HG03196 (cell line): ENCODE data around the gene GNG4.
"Not testable (repeated sequence)": the region's sequence is repeated elsewhere in the genome, so short reads cannot be mapped to it uniquely, and the experiment has no call there.

Source experiments
- ATAC-seq: cut with Tn5 transposase; IDR thresholded peaks from one replicate; pipeline ENCODE4 v1.9.1; 2021; ENCODE audit not compliant: unreplicated experiment

The GNG4 gene

DNA sequence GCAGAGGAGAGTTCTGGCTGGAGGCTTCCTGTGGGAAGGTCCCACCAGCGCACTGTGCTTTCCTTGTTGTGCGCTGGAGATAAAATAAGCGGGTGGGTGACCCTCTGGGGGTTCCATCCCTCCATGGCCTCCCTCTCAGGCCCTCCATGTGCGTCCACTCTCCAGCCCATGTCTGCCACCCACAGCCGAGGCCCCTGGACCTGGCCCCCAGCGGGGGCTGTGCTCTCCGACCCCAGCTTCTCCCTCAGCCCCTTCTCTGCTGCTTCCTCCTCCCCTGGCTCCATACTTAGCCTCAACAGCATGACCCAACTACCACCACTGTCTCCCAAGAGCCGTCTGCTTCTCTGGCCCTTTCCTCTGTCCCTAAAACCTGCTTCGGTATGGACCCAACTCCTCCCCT lies 61.4 kb downstream of the GNG4 start:
- no peak for ATAC-seq

DNA sequence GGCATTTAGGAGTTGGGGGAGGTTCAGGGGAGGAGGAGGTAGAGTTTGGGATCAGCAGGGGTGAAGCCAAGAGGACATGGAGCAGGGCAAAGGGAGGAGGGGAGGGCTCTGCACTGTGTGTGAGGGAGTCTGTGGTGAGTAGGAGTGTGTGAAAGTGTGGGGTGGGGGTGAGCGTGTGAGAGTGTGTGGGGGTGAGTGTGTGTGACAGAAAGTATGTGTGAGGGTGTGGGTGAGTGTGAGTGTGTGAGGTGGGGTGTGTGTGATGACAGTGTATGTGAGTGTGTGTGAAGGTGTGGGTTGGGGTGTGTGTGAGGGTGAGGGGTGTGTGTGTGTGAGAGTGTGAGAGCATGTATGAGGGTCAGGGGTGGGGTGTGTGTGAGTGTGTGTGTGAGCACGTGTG lies 62.6 kb downstream of the GNG4 start:
- no peak for ATAC-seq

DNA sequence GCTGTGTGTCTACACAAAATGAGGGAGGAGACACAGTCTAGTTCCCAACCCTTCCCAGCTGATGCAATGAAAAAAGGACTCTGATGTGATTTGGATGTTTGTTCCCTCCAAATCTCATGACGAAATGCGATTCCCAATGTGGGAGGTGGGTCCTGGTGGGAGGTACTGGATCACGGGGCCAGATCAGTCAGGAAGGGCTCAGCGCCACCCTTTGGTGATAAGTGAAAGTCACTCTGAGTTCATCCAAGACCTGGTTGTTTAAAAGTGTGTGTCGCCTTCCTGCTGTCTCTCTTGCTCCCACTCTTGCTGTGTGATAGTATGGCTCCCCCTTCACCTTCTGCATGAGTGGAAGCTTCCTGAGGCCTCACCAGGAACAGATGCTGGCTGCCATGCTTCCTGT lies 63.2 kb downstream of the GNG4 start:
- no peak for ATAC-seq

DNA sequence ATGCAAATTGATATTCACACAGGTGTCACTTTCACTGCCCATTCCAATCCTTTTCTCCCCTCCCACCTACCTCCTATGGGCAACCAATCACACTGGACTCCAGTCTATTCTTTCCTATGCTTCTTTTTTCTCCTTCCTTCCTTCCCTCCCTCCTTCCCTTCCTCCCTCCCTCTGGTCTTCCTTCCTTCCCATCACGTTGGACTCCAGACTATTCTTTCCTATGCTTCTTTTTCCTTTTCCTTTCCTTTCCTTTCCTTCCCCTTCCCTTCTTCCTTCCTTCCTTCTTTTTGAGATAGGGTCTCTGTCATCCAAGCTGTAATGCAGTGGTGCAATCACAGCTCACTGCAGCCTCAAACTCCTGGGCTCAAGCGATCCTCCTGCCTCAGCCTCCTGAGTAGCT lies 64.6 kb downstream of the GNG4 start:
- no peak for ATAC-seq

DNA sequence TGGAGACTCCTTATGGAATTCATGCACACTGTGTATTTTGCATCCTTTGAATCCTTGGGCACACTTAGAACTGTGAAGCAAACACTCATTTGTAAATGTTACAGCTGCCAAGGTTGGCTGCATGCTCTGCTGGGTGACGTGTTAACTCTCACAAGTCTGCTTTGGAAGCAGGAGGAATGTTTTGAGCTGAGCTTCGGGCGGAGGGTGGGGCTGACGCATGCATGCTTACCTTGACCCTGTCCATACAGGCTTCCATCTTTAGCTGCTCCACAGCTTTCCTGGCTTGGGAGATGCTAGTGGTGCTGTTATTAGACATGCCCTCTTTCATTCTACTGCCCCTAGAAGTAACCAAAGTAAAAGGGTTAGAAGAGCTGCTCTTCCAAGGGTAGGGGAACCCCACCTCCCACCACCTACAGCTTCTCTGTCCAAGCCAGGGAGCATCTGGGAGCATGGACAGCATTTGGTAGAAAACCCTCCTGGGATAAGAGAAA lies 66.0 kb downstream of the GNG4 start:
- no peak for ATAC-seq

DNA sequence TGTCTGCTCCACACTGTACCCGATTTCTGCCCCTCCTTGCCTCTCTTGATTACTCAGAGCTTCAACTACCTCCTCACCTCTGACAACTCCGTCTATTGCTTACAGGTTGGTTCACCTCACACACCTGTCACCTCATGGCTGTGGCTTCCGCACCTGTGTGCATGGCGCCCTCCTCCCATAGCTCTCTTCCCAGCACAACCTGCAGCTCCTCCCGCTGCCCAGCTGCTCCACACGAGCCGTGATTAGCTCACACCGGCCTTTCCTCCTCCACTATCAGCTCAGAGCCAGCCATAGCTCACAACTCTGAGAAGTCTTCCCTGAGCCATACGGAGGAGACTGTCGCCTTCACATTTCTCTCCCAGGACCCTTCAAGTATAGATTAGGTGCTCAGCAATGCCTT lies 67.5 kb downstream of the GNG4 start:
- ATAC-seq: no peak

DNA sequence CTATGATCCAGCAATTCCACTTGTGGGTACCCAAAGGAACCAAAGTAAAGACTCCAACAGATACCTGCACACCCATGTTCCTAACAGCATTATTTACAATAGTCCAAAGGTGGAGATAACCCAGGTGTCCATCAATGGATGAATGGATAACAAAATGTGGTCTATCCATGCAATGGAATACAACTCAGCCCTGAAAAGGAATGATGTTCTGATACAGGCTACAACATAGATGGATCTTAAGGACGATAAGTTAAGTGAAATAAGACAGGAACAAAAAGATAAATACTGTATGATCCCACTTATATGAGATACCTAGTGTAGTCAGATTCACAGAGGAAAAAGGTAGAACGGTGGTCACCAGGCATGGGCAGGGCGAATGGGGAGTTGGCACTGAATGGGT lies 69.7 kb downstream of the GNG4 start:
- no peak for ATAC-seq

DNA sequence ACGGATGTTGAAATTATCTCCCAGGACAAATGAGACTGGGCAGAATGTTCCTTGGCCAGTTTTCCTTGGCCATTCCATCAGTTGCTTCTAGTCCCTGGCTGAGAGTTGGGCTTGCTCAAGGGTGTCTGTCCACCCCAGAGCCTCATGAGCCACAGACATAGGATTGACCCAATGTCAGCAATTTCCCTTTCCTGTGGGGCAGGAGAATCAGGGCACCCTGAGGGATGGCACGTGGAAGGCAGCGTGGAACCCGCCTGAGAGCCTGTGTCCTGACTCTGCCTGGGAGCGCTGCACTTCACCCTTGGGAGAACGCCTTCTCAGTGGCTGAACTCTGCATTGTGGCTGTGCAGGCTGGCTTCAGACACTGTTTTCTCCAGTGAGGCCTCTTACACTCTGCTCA lies 74.0 kb downstream of the GNG4 start:
- ATAC-seq: no peak

DNA sequence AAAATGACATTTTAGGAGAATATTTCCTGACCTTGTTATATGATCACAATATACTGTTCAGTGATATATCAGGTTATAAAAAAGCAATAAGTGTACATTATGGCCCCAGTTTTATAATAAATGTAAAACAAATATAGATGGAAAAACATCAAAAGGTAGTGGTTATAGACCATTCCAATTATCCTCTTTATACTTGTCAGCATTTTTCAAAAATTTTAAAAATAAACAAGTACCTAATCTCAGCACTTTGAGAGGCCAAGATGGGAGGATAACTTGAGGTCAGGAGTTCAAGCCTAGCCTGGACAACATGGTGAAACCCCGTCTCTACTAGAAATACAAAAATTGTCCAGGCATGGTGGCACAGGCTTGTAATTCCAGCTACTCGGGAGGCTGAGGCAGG lies 75.7 kb downstream of the GNG4 start:
- ATAC-seq: no peak

DNA sequence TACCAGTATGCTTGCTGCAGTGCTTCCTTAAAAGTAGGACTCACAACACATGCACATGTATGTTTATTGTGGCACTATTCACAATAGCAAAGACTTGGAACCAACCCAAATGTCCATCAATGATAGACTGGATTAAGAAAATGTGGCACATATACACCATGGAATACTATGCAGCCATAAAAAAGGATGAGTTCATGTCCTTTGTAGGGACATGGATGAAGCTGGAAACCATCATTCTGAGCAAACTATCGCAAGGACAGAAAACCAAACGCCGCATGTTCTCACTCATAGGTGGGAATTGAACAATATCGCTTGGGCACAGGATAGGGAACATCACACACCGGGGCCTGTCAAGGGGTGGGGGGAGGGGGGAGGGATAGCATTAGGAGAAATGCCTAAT lies 76.6 kb downstream of the GNG4 start:
- not testable (repeated sequence) for ATAC-seq

DNA sequence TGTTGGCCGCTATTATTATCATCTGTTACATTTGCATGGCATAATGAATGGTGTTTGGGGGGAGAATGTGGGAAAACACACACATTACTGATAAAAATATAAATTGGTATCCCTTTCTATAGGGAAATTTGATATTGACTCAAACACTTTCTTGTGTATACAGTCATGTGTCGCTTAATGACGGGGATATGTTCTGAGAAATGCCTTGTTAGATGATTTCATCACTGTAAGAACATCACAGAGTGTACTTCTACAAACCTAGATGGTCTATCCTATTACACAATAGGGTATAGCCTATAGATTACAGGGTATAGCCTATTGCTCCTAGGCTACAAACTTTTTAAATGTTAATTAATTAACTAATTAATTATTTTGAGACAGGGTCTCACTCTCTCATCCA lies 78.1 kb downstream of the GNG4 start:
- ATAC-seq: no peak

DNA sequence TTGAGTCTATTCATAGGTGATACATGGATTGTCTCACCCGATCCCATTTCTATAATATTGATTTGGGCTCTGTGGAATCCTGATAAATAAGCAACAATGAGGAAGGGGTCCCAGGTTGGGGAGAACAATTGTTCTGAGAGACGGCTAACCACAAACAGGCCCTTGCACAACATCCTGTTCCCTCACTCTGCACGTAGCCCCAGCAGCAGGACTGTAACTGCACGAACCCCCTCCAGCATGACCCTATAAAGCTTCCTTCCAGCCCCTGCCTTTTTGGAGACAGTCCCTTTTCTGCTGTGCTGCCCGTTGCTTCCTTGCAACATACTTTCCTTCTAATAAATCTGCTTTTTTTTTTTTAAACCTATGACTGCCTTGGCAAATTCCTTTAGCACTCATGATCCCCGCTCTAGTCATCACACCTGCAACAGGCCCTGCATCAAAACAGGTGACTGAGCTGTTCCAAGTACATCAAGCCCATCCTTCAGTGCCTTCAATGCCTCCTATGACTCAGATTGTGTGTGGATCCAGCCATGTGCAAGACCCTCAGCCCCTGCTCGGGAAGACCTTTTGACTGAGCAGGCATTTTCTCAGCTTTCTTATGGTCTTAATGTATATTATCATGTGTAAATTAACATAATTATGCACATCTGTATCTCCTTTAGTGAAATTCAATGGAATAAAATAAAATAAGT lies 81.6 kb downstream of the GNG4 start:
- ATAC-seq: no peak

DNA sequence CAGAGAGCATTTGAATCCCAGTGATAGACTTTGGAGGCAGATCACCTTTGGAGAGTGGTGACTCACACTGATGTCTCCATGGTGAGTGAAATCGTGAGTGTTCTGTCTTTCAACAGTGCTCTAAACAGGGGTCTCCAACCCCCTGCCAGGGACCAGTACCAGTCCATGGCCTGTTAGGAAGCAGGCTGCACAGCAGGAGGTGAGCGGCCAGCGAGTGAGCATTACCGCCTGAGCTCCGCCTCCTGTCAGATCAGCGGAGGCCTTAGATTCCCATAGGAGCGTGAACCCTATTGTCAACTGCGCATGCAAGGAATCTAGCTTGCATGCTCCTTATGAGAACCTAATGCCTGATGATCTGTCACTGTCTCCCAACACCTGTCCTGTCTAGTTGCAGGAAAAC lies 83.5 kb downstream of the GNG4 start:
- no peak for ATAC-seq

DNA sequence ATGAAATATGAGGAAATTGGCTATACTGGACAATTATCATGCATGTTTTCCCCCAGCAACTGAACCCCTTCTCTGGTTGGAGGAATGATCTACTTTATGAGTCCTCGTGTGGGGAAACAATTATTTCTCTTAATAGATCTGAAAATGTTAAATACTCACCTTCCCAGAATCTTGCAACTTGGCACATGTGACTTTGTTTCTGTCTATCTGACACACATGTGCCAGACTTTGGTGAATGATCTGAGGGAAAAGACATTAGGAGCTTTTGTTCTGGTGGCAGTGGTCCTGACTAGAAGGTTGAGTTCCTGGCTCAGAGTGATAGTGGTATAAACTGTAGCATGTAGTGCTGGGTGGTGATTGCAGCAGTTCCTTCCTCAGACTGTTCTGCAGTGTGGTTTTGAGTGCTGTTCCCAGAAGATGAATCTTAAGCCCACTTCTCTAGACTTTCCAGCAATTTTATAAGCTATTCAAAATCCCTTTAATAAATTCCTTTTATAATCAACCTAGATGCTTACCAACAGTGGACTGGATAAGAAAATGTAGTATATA lies 86.0 kb downstream of the GNG4 start:
- no peak for ATAC-seq

DNA sequence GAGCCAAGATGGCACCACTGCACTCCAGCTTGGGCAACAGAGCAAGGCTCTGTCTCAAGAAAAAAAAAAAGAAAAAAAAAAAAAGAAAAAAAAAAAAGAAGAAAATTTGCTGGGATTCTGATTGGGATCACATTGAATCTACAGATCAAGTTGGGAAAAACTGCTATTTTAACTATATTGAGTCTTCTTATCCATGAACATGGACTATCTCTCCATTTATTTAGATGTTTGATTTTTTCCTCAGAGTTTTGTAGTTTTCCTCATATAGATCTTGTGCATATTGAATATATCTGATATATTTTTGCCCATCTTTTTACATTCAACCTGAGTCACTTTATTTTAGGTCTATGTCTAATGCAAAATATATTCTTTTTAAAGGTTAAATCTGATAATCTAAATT lies 87.0 kb downstream of the GNG4 start:
- ATAC-seq: no peak

DNA sequence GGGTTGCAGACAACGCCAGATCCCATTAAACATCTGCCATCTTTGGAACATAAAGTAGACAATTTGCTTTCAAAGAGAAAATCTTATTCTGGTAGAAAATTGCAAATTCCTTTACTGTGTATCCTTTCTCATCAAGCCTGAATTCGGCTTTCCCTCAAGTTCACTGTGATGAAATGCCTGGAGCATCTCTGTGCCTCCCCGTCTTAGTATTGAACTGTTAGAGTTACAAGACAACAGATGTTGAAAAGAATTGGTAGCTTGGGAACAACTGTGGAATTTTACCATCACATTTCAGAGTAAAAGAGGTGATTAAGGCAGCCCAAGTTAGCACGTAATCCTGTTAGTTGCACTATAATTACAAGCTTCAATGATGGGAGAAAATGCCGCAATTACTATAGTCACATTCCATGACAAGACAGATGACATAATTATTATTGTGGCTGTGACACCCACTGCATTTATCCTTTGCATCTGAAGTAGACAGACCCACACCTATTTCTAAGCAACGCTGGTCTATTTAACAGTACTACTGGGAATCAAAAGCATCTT lies 90.9 kb downstream of the GNG4 start:
- ATAC-seq: no peak

DNA sequence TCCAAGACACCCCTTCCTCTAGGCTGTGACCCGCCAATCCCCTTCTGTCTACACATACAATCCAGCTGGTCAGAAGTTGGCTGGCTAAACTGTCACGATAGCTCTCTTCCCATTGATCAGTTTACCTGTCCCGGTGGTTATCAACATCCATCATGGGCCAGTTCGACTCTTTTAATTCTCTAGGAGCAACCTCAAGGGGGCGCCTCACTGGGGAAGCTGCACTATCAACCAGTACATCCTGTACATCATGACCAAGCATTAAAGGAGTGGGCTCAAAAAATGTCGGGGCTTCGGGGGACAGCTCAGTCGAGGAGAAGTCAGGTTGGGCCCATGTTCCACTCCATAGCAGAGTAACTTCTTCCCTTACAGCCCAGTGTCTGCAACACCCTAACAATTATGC lies 92.1 kb downstream of the GNG4 start:
- no peak for ATAC-seq

DNA sequence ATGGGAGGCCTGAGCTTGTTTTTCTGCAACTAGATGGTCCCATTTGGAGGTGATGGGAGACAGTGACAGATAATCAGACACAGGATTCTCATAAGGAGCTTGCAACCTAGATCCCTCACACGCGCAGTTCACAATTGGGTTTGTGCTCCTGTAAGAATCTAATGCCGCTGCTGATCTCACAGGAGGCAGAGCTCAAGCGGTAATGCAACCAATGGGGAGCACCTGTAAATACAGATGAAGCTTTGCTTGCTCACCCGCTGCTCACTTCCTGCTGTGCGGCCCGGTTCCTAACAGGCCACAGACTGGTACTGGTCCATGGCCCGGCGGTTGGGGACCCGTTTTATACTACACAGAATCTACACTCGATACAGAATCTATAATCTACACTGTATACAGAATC lies 92.8 kb downstream of the GNG4 start:
- no peak for ATAC-seq

DNA sequence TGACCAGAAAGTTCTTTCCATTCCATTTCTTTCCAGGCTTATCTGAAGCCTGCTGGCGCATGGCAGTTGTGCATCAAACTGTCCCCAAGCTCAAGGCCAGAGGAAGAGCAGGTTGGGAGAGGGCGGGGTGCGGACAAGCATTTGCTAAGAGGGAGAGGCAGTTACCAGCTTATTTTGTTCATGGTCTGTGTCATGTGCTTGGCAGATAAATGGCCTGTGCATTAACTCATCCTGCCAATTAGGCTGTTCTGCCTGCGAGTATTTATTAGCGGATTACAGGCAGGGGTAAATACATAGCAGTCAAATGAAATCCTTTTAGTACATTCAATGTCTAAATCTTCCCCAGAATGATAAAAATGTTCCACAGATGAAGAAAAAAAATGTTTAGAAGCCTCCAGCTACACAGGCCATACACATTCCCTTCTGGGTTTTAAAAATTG lies 96.5 kb downstream of the GNG4 start:
- no peak for ATAC-seq

DNA sequence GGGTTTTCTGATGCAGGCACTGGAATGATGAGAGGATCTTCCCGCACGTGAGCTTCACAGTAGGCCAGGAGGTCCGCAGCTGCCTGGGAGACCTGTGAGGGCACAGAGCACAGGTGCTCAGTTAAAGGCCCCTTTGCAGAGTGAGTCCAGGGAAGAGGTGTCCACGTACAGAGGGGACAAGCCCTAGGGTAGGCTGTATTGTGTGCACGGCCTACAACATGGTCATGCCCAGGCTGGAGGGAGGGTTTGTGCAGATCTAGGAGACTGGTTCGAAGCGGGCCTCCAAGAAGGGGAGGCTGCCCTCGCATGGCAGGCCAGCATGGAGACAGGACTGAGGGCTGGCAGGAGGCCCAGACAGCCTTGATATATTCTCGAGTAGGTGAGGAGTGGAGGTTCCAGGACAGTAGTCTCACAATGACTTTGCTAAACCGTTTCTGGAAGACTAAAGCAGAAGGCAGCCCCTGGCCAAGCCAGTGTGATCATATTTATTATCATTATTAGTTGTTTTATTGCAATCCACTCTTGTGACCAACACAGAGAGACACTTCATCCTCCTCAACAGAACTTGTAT lies 97.4 kb downstream of the GNG4 start:
- no peak for ATAC-seq

DNA sequence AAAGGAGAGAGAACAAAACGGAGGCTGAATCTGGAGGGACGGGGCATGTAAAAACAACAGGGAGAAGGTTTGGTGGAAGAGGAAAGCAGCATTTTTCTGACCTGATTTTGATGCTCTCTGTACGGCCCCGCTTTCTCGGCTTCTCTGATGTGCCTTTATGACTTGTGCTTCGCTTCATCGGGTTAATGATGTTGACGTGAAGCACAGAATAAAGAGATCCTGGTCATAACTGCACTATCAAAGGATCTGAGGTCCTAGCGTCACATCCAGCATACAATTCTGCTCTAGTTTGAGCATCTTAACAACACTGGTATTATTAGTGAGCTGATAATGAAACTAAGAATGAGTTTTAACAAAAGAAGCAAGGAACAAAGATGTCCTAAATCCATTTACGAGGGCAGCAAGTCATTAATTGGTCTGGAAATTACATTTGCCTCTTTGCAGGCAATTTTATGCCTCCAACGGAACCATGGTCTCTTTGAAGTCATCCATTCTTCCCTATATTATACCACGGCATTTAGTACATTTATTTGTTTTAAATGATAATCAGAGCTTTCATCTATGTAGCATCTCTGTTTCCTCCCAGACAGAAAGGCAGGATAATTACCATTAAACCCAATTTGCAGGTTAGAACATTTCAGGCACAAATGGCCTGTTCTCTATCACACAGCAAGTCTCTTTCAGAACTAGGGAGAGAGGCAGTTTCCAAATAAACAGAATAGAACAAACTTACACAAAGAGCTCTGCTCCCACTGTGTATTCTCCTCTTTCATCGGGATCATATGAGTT lies 100.0 kb downstream of the GNG4 start:
- ATAC-seq: no peak
